Measurements from ENCODE around the gene CHD5.

- TF ChIP-seq CTCF (IDR thresholded peaks at IDR 0.05): no peak
- TF ChIP-seq POLR2A (IDR thresholded peaks at IDR 0.05): no peak
Observed at GRCh38 chr1:6128276-6129081, 51.6 kb downstream of the CHD5 start.
